CD4-positive, alpha-beta T cell treated with Interleukin-4 for 1 hour (primary cell): ENCODE measurements around the gene SMYD3.

Experiments
- DNase-seq, 2 donors: peaks; one replicate each; pipeline ENCODE4 v3.0.0-alpha.2; 2020 to 2022

SMYD3 gene

GRCh38 chr1:246301553-246302250 lies 205.4 kb downstream of the SMYD3 start:
- no peak for DNase-seq

- DNase-seq, result no peak
Observed at GRCh38 chr1:246300626-246301549, 206.2 kb downstream of the SMYD3 start.

DNA sequence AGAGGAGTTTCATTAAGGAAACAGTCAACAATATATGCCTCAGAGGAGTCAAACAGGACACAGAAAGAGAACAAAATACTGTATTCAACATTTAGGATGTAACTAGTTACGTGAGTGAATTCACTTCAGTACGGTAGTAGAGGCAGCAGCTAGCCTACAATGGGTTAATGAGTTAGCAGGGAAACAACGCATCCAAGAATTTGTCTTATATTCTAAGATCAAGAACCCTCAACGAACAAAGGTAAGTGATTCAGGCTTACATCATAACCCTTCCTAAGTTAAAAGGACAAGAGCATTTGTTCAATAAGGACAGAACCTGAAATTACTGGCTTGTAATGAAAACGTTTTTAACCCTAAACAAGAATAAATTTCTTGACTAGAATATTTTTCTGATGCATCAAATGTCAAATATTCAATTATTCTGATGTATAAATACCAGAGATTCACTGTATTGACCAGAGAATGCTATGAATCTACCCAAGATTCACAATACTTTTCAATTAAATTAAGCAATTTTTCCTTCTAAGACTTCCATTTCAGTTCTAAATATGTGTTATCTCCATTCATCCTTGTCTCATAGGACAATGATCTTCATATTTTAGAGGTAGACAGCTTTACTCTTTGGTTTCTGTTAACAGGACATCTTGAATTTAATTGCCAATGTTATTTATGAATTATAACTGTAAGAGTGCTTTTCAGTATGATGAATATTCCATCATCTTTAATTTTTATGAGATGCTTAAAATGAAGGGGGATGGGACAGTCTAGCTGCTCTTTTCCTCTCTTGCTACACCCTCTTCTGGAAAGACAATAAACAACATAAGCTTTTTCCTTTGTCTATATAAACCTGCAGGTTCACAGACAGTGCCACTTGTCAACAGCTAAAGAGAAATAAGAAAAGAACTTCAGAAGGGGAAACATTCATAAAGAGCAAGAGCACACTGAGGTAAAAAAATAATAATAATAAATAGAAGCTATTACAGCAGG lies 209.5 kb downstream of the SMYD3 start:
- DNase-seq, result no peak

DNA sequence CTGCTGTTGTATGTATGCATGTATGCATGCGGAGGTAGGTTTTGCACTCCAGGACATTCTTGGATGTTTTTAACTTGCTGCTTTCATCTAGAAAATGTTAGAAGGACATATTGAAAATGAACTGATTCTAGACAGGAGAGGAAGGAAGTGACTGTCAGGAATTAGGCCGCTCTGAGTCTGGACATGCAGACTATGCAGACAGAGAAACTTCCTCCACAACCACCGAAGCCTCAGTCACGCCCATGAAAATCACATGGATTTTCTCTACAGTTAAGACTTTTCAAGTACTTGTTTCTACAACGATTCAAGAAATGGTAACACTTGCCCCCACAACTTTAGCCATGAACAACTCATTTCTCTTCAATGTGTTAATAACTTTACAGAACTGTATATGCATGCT lies 211.1 kb downstream of the SMYD3 start:
- no peak for DNase-seq

DNA sequence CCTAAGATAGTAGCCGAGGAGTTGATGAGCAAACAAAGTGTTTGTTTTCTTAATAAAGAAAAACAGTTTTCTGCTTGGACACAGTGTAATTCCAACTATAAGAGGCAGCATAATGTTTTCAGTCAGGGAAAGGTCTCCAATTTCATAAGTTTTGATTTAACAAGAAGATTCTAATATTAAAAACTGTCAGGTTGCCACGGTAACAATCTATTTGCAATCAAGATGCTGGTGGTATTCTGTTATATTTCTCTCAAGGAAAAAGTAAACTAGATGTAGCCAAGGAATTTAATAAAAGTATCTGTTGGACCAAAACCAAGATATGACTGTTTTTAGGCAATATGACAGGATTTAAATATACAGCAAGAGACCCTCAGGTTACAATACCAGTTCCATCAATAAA lies 211.7 kb downstream of the SMYD3 start:
- no peak for DNase-seq

- no peak for DNase-seq
Observed at GRCh38 chr1:246294263-246294662, 212.8 kb downstream of the SMYD3 start.

DNA sequence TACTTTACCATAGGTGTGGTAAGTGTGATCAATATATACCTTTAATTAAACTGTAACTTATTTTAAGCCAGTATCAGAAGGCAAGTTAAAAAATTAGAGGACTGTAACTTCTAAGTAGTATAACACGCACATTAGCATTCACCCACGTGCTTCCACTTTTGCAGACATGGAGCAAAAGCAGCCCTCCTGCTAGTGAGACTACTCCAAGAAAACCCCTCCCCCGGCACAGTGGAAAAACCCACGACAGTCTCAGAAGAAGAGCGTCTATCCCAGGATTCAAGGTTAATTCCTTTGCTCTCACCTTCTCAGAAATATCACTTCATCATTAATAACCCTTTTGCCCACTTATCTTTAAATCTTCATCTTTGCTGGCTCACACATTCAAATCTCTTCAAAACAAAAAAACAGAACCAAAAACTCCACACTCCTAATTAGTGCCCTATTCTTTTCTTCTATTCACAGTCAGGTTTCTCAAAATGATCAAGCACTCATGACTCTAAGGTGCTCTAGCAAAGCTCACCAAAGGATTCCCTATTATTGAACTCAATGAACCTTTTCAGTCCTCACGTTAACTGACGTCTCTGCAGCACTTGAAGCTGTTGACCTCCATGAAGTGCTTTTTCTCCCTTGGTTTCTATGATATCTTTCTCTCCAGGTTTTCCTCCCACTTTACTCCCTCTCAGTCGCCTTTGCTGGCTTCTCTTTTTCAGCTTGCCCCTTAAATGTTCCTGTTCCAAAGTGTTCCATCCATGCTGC lies 213.5 kb downstream of the SMYD3 start:
- DNase-seq, result no peak

DNA sequence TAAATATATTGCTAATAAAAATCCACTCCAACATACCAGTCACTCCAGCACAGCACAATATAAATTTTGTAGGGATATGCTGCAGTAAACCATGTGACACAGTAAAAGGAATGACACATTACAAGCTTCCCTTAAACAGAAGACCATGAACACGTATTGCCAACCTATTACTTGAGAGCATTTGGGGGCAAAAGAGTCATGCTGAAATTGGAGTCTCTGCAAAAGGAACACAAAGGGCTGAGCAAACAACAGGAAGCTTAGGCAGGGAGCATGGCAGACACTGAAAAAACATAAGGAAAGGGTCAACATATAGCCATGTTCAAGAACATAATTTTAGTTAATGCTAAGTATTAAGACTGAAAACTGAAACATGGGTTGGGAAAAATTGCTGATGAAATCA lies 214.5 kb downstream of the SMYD3 start:
- DNase-seq, result no peak

GRCh38 chr1:246291127-246291526 lies 216.0 kb downstream of the SMYD3 start:
- no peak for DNase-seq

- DNase-seq, result no peak
Observed at GRCh38 chr1:246283771-246284410, 223.2 kb downstream of the SMYD3 start.

- DNase-seq, result no peak
Observed at GRCh38 chr1:246281639-246282038, 225.4 kb downstream of the SMYD3 start.

GRCh38 chr1:246281195-246281594 lies 225.9 kb downstream of the SMYD3 start:
- DNase-seq, result no peak

GRCh38 chr1:246280551-246280950 lies 226.5 kb downstream of the SMYD3 start:
- no peak for DNase-seq

DNA sequence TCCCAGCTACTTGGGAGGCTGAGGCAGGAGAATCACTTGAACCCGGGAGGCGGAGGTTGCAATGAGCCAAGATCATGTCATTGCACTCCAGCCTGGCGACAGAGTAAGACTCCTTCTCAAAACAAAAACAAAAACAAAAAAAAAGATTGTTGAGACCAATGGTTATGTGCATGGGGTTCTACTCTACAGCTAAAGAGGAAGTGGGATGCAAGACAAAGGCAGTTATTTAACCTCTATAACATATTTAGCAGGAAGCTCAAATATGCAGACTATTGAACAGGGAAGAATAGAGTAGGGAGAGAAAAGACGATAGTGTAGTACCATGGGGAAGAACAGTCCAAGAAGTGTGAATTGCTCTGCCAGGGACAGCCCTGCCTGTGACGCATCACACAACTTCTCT lies 227.7 kb downstream of the SMYD3 start:
- DNase-seq, result no peak

DNA sequence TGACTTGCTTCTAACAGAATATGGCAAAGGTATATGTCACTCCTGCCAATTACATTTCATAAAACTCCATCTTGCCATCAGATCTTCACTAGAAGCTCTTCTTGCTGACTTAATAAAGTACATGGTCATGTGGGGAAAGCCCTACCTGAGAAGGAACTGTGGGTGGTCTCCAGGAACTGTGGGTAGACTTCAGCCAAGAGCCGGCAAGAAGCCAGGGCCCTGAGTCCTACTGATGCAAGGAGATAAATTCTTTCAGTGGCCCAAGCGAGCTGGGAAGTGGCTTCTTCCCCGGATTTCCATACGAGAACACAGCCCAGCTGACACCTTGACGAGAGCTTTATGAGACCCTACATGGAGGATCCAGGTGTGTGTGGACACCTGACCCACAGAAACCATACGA lies 228.7 kb downstream of the SMYD3 start:
- no peak for DNase-seq

GRCh38 chr1:246275036-246275435 lies 232.0 kb downstream of the SMYD3 start:
- DNase-seq, result no peak

DNA sequence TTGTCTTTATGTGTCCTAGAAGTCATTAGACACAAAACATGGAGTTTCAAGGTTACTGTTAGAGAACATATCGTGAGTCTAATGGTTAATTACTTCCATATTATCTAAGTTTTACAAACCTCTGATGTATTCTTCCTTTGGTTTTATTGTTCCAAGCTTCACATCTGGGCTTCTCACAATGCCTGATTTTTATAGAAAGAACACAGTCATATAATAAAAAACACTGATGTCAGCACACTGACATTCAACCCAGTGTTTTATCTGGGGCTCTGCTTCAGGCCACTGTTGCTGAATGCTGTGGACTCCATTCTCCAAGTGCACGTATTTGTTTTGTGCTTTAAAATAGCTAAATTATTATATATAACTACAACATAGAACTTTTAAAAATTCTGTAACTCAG lies 232.9 kb downstream of the SMYD3 start:
- DNase-seq, result no peak

- no peak for DNase-seq
Observed at GRCh38 chr1:246271516-246271915, 235.6 kb downstream of the SMYD3 start.

DNA sequence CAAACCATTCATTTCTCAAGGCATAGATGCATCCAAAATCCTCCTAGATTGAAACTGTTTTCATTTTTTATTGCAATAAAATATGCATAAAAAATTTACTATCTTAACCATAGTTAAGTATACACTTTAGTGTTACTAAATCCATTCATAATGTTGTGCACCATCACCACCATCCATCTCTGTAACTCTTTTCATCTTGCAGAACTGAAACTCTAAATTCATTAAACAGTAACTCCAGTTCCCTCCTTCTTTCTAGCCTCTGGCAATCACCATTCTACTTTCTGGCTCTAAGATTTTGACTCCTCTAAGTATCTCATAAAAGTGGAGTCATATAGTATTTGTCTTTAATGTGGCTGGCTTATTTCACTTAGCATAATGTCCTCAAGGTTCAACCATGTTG lies 236.8 kb downstream of the SMYD3 start:
- DNase-seq, result no peak

GRCh38 chr1:246269466-246269865 lies 237.6 kb downstream of the SMYD3 start:
- no peak for DNase-seq

DNA sequence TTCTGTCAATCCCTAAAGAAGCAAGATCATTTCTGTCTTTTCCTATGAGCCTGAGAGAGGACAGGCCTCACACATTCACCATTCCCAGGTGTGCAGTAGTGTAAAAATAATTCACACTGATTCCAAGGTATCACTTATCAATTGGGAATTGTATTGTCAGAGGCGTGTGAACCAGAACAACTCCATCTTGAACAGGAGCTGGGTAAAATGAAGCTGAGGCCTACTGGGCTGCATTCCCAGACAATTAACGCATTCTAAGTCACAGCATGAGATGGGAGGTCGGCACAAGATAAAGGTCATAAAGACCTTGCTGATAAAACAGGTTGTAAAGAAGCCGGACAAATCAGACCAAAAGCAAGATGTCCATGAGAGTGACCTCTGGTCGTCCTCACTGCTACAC lies 239.2 kb downstream of the SMYD3 start:
- no peak for DNase-seq

DNA sequence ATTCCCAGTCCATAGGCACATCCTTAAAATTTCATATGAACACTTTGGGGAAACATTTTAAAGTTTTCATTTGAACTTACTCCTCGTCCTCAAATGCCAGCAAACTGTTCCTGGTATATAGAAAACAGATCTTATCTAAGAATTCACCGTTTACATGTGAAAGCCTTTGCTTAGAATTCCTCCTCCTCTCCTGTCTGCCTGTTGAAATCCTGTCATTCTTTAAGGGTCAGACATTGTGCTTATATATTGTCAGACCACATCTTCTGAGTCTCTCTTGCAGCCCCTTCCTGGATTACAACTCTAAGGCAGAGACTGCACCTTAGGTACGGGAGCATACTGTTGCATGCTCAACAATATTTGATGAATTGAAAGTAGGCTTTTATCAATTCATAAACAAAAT lies 239.7 kb downstream of the SMYD3 start:
- DNase-seq, result no peak
